ENCODE results near the gene AGBL1.

DNA sequence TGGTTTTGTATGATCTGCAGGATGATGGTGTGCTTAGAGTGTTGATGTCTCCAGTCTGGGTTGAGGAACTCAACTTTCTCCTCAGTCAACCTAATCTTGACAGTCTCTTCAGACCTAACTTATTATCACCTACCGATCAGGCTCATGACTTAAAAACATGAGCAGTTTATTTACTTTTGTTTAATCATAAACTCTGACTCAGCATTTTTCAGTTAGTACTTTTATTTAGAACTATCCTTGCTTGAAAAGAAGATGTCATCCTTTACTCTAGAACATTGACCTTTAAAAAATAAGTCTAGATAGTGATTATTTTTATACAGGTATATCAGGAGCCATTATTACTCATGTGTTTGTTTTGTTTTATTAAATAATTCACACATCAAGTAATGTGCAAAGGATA lies 414.8 kb downstream of the AGBL1 start:
- no peak for TF ChIP-seq ZEB2 (tag by site-specific recombination; IDR thresholded peaks at IDR 0.05)
- TF ChIP-seq TCF7L2 (IDR thresholded peaks at IDR 0.05; ENCODE audit: borderline replicate concordance, low read depth, low read length), result no peak
- TF ChIP-seq ZNF10 (tag by site-specific recombination; IDR thresholded peaks at IDR 0.05), result no peak
- TF ChIP-seq PBX3 (CRISPR knock-in tag; IDR thresholded peaks at IDR 0.05), result no peak
- TF ChIP-seq ZNF777 (tag by site-specific recombination; IDR thresholded peaks at IDR 0.05; ENCODE audit: borderline replicate concordance), result no peak
- TF ChIP-seq, protein P1, sequence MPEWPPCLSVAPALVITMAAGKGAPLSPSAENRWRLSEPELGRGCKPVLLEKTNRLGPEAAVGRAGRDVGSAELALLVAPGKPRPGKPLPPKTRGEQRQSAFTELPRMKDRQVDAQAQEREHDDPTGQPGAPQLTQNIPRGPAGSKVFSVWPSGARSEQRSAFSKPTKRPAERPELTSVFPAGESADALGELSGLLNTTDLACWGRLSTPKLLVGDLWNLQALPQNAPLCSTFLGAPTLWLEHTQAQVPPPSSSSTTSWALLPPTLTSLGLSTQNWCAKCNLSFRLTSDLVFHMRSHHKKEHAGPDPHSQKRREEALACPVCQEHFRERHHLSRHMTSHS (tag by site-specific recombination; IDR thresholded peaks at IDR 0.05), result no peak
- no peak for TF ChIP-seq BCL11A (tag by site-specific recombination; IDR thresholded peaks at IDR 0.05; ENCODE audit: low read depth)
- TF ChIP-seq CTCF (tag by site-specific recombination; IDR thresholded peaks at IDR 0.05), result no peak
- no peak for TF ChIP-seq ZNF571 (tag by site-specific recombination; IDR thresholded peaks at IDR 0.05)
- no peak for TF ChIP-seq SP2 (tag by site-specific recombination; IDR thresholded peaks at IDR 0.05)
- TF ChIP-seq ZNF248 (tag by site-specific recombination; IDR thresholded peaks at IDR 0.05), result no peak
- TF ChIP-seq, protein P2, sequence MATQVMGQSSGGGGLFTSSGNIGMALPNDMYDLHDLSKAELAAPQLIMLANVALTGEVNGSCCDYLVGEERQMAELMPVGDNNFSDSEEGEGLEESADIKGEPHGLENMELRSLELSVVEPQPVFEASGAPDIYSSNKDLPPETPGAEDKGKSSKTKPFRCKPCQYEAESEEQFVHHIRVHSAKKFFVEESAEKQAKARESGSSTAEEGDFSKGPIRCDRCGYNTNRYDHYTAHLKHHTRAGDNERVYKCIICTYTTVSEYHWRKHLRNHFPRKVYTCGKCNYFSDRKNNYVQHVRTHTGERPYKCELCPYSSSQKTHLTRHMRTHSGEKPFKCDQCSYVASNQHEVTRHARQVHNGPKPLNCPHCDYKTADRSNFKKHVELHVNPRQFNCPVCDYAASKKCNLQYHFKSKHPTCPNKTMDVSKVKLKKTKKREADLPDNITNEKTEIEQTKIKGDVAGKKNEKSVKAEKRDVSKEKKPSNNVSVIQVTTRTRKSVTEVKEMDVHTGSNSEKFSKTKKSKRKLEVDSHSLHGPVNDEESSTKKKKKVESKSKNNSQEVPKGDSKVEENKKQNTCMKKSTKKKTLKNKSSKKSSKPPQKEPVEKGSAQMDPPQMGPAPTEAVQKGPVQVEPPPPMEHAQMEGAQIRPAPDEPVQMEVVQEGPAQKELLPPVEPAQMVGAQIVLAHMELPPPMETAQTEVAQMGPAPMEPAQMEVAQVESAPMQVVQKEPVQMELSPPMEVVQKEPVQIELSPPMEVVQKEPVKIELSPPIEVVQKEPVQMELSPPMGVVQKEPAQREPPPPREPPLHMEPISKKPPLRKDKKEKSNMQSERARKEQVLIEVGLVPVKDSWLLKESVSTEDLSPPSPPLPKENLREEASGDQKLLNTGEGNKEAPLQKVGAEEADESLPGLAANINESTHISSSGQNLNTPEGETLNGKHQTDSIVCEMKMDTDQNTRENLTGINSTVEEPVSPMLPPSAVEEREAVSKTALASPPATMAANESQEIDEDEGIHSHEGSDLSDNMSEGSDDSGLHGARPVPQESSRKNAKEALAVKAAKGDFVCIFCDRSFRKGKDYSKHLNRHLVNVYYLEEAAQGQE (tag by site-specific recombination; IDR thresholded peaks at IDR 0.05), result no peak
- no peak for TF ChIP-seq ZNF223 (tag by site-specific recombination; IDR thresholded peaks at IDR 0.05)
- no peak for TF ChIP-seq OVOL3 (tag by site-specific recombination; IDR thresholded peaks at IDR 0.05)
